Uterus (tissue), 4 donors: ENCODE results near the gene BBX. TPM values are rescaled to one million over a fixed set of nuclear protein-coding genes. Genes with fewer than 3 reads are reported as not detected.

Source experiments
- DNase-seq, 2 donors: peaks; one replicate each; pipeline ENCODE4 v3.0.0-alpha.2; 2019 to 2020
- H3K27ac ChIP-seq, 2 donors: fragments of 200-600 bp; sonication (generic); 1 replicate in 1 of 2; 2 replicates in 1 of 2; pipeline ENCODE4 v1.5.1; 2016 to 2018
- H3K27me3 ChIP-seq, 2 donors: fragments of 200-600 bp; sonication (generic); one replicate each; pipeline ENCODE4 v1.5.1; 2018 to 2019; ENCODE audit warnings: control low read depth in 1 of 2
- H3K36me3 ChIP-seq, 2 donors: fragments of 200-600 bp; sonication (generic); one replicate each; pipeline ENCODE4 v1.5.1; 2019; ENCODE audit warnings: control low read depth in 1 of 2
- H3K4me1 ChIP-seq, 2 donors: fragments of 200-600 bp; sonication (generic); one replicate each; pipeline ENCODE4 v1.5.1; 2018 to 2019; ENCODE audit warnings: control low read depth in 1 of 2
- H3K4me3 ChIP-seq, 2 donors: fragments of 200-600 bp; sonication (generic); 1 replicate in 1 of 2; 2 replicates in 1 of 2; pipeline ENCODE4 v1.5.1; 2018 to 2019; ENCODE audit warnings: mild to moderate bottlenecking in 1 of 2
- H3K9me3 ChIP-seq, 2 donors: fragments of 200-600 bp; sonication (generic); one replicate each; pipeline ENCODE4 v1.5.1; 2019; ENCODE audit warnings: control low read depth in 1 of 2
- POLR2A ChIP-seq, 2 donors: fragments of 450-650 bp; IDR thresholded peaks; one replicate each; pipeline ENCODE4 v1.6.1; 2016; ENCODE audit warnings: antibody characterized with exemption in 2 of 2, mild to moderate bottlenecking in 1 of 2, moderate library complexity in 1 of 2
- intact Hi-C: fragments of 100-400 bp; cut with DNase I; formaldehyde crosslinking; loops from one replicate; pipeline ENCODE4 v1.15.1; 2023; ENCODE audit warnings: low total_unique reads
- total RNA-seq, 4 donors: library from RNA; depleted of rRNA in 3 of 4; stranded (reverse); fragments of >200 nt in 3 of 4; gene quantifications; one replicate each; pipeline versions ENCODE4 v1.1.0 to v1.2.4, GENCODE V29; 2014 to 2023
- TF ChIP-seq, protein P1 (sequence below), 4 experiments: fragments of 200-600 bp in 2 of 4; fragments of 450-650 bp in 2 of 4; sonication (generic) in 2 of 4; IDR thresholded peaks; one replicate each; pipeline ENCODE4 v1.5.1; 2016 to 2019; ENCODE audit warnings: antibody characterized with exemption in 4 of 4, mild to moderate bottlenecking in 2 of 4, moderate library complexity in 1 of 4
- donor health status: DM: yes; HTN: yes; CAD: no.

The BBX gene
- total RNA-seq, 4 donors from 2014 or later, result 21.5 to 106 (median 63.8) TPM

DNA sequence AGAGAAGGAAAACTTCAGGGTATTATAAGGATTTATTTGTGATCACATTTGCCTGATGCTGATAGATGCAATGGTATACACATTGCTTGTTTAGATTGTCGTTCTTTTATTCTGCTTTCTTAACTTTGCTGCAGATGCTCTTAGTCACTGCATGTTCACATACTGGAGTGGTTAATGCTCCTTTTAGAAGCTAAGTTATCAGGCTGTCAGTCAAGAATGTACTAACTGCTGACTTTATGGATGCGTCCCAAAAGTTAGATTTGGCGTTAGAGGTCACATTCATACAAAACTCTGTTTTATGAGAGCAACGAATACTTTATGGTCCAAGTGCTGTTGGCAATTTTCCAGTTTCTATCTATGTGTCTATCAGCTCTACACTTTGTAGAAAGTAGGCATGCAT is 160.7 kb downstream of the BBX start:
- Histone ChIP-seq H3K4me1 (no peaks in the 10 kb centered on the region), H3K4me3 (no peak overlapping the region), H3K36me3 (no peaks in the 10 kb centered on the region), H3K27ac (no peak overlapping the region), H3K9me3 (no peaks in the 10 kb centered on the region), H3K27me3 (no peaks in the 10 kb centered on the region)
- no peak for DNase-seq
- intact Hi-C loops, result no loop called here
- TF ChIP-seq, protein P1, sequence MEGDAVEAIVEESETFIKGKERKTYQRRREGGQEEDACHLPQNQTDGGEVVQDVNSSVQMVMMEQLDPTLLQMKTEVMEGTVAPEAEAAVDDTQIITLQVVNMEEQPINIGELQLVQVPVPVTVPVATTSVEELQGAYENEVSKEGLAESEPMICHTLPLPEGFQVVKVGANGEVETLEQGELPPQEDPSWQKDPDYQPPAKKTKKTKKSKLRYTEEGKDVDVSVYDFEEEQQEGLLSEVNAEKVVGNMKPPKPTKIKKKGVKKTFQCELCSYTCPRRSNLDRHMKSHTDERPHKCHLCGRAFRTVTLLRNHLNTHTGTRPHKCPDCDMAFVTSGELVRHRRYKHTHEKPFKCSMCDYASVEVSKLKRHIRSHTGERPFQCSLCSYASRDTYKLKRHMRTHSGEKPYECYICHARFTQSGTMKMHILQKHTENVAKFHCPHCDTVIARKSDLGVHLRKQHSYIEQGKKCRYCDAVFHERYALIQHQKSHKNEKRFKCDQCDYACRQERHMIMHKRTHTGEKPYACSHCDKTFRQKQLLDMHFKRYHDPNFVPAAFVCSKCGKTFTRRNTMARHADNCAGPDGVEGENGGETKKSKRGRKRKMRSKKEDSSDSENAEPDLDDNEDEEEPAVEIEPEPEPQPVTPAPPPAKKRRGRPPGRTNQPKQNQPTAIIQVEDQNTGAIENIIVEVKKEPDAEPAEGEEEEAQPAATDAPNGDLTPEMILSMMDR (IDR thresholded peaks at IDR 0.05), result no peak
- no peak for TF ChIP-seq POLR2A (IDR thresholded peaks at IDR 0.05)

DNA sequence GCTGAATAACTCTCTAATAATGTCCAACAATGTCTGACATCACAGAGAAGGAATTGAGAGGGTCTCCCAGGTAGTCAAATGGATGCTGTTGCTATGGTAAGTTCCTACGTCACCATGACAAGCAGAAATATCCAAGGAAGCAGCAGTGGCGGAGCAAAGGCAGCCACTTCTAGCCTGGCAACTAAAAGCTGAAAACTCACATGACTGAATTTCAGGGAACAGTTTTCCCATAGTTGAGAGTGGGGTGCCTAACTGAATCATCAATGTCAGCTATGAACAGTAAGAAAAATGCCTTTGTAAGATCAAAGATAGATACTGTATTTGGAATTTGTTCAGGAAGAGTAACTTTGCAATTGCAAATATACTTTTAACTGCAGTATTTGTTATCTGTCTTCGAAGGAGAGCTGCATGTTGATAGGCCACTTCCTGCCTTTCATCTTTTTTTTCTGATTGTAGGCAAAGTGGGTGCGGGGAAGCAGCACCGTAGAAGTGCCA is 161.7 kb downstream of the BBX start:
- Histone ChIP-seq H3K4me1 (no peaks in the 10 kb centered on the region), H3K4me3 (no peak overlapping the region)
- intact Hi-C loops, result no loop called here

DNA sequence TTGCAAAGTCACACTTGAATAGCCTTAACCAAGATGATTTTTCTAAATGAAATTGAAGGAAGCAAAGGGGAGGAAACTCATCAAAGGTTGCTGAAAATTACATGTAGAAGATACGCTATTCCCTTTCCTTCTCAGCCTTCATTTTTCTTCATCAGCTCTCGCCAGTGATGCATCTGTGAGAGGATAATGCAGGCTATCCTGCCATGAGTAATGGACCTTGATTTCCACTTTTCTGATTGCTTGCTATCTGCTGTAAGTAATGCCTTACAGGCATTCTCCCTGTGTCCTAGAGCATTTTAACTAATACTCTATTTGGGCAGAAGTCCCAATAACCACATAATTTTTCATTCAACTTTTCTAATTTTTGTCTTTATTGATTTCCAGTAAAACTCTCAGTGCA is 162.6 kb downstream of the BBX start:
- intact Hi-C loops, result no loop called here
- Histone ChIP-seq H3K27ac (no peak overlapping the region), H3K4me3 (no peak overlapping the region), H3K4me1 (no peaks in the 10 kb centered on the region), H3K36me3 (no peaks in the 10 kb centered on the region), H3K27me3 (no peaks in the 10 kb centered on the region), H3K9me3 (no peaks in the 10 kb centered on the region)
- TF ChIP-seq, protein P1 (IDR thresholded peaks at IDR 0.05), result no peak
- no peak for TF ChIP-seq POLR2A (IDR thresholded peaks at IDR 0.05)
- no peak for DNase-seq

More for the DNA sequence above, 161.7 kb downstream of the BBX start:
- Histone ChIP-seq H3K27ac (no peak overlapping the region), H3K9me3 (no peaks in the 10 kb centered on the region), H3K27me3 (no peaks in the 10 kb centered on the region), H3K36me3 (no peaks in the 10 kb centered on the region)
- TF ChIP-seq POLR2A (IDR thresholded peaks at IDR 0.05), result no peak
- TF ChIP-seq, protein P1 (IDR thresholded peaks at IDR 0.05), result no peak
- no peak for DNase-seq

DNA sequence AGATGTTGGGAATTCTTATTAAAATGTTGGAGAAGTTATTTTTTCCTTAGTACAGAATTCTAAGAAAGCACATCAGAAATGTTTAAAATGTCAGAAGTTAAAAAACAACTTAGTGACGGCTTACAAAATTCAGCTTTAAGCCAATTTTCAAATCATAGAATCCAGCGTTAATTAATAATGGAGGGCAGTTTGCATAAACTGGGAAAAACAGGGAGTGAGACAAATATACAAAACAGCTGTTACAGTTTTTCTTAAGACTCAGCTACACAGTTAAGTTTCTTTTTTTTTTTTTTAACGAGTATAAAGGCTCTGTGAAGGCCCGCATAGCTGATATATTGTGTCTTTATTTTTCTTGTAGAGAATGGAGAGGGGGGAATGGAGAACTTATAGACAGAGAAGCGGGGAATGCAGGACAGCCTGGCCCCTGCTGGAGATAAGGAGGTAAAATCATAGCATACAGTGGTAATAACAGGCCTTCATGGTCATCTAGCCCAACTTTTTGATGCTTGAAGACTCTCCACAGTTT is 164.4 kb downstream of the BBX start:
- Histone ChIP-seq H3K27me3 (no peaks in the 10 kb centered on the region), H3K4me1 (no peaks in the 10 kb centered on the region), H3K9me3 (no peaks in the 10 kb centered on the region), H3K36me3 (no peaks in the 10 kb centered on the region), H3K4me3 (no peak overlapping the region), H3K27ac (no peak overlapping the region)
- TF ChIP-seq, protein P1 (IDR thresholded peaks at IDR 0.05), result no peak
- TF ChIP-seq POLR2A (IDR thresholded peaks at IDR 0.05), result no peak
- intact Hi-C loops, result no loop called here
- no peak for DNase-seq

DNA sequence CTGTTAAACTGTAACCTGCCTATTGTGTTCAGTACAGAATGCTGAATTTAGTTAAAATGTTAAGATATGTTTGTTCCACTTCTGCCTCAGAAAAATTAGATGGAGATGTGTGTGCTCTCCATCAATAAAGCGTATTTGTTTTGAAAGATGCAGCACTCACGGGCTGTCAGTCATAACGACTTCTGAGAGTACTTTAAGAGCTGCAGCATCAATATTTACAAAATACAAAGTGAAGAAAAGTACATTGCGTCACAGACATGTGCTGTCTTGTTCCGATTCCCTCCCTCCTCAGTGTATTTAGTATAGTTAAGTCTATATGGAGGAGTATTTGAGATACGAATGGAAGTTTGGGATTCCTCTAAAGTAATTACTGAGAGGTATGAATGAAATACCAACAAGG is 166.6 kb downstream of the BBX start:
- H3K9me3 ChIP-seq, result no peaks in the 10 kb centered on the region
- H3K4me1 ChIP-seq, result no peaks in the 10 kb centered on the region
- no peak for DNase-seq
- no peaks in the 10 kb centered on the region for H3K27me3 ChIP-seq
- intact Hi-C loops, result no loop called here
- no peak for TF ChIP-seq POLR2A (IDR thresholded peaks at IDR 0.05)
- TF ChIP-seq, protein P1 (IDR thresholded peaks at IDR 0.05), result no peak
- no peak overlapping the region for H3K27ac ChIP-seq
- H3K36me3 ChIP-seq, result no peaks in the 10 kb centered on the region
- no peak overlapping the region for H3K4me3 ChIP-seq
